Activated CD8-positive, alpha-beta memory T cell treated with anti-CD3 and anti-CD28 coated beads, Interleukin-2, amount 50 U/mL, for 1 hour (primary cell): ENCODE measurements around the gene EIF1B.

Source experiments
- DNase-seq: peaks from one replicate; pipeline ENCODE4 v3.0.0-alpha.2; 2020; ENCODE audit errors: extremely low read depth

Gene EIF1B

DNA sequence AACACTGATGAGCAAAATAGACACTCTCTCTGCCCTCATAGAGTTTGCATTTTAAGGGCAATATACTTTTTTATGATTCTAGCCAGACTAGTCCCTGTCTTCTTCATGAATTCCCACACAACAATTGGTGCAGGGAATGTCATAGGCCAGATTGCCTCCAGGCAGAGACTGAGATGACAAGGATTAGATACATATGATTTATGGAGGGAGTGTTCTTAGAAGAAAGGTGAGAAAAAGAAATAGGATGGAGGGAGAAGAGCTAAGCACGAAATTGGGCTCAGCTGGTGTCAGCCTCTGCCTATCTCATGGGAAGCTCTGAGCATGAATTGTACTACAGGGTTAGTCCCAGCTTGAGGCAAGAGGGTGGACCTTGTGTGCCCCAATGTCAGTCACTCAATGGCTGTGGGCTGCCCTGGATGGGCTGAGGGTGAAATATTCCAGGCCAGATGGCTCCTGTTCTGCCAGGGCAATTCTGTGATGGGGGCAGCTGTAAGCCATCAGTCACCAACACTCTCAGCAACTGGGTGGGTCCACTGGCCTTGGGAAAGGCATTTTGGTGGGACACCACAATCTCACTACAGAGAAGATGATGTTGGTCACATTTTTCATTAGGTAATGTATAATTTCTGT is 31.1 kb downstream of the EIF1B start:
- no peak for DNase-seq

DNA sequence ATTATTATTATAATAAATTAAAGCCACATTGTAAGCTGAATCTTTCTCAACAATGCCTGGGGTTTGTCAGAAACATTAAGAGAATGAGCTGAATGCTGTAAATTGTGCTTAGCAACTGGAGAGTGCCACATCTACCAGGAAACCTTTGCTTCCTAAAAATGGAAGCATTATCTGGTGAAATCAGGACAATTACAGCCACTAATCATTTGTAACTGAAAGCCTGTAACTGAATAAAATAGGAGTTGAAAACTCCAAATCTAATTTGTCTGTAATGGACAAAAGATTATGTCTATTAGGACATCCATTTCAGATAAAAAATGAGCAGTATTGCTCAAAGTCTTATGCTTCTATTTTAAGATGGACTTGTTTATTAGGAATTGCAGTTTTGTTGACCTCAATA is 32.2 kb downstream of the EIF1B start:
- no peak for DNase-seq

DNA sequence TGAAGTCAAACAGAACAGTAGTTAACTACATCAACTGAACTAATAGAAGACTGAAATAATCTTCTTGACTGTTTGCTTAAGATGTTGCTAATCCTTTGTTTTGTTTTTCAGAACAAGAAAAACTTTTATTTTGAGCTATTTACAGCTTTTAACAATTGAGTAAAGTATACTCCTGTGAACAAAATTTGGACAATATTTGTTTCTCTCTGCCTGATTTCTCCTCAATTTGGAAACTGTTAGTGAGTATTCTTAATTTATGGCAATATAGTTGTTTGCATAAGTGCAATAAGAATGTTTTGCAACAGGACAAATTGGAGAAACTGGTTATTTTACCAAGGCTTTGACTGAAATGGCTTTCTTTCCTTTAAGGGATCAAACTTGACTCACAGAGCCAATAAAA is 41.0 kb downstream of the EIF1B start:
- no peak for DNase-seq

DNA sequence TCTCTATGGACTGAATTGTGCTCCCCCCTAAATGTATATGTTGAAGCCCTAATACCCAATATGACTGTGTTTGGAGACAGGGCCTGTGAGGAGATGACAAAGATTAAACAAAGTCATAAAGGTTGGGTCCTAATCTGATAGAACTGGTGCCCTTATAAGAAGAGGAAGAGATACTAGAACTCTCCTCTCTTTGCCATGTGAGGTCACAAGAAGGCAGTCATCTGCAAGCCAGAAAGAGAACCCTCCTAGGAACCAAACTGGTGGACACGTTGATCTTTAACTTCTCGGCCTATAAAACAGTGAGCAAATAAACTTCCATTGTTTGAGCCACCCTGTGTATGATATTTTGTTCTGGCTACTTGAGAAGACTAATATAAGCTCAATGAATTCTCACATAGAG is 45.9 kb downstream of the EIF1B start:
- no peak for DNase-seq

DNA sequence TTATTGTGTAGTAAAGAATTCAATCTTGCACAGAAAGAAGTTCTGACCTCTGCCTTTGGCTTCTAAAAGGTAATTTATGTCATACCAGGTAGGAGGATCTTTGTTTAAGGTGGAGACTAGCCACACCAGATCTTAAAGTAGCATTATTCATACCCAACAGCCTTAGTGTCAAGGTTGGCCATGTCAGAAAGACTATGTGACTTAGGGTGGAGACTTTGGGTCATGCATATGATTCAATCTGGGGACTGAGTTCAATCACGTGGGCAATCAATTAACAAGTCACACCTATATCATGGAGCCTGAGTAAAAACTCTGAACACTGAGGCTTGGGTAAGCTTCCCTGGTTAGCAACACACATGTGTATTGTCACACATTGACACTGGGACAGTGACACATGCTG is 48.9 kb downstream of the EIF1B start:
- DNase-seq: no peak
